Measurements from ENCODE around the gene ECD. TPM values are rescaled to one million over a fixed set of nuclear protein-coding genes. Genes with fewer than 3 reads are reported as not detected.

The ECD gene
- total RNA-seq, 4 donors from 2014 or later = 22.9 to 57.8 (median 32.9) TPM

DNA sequence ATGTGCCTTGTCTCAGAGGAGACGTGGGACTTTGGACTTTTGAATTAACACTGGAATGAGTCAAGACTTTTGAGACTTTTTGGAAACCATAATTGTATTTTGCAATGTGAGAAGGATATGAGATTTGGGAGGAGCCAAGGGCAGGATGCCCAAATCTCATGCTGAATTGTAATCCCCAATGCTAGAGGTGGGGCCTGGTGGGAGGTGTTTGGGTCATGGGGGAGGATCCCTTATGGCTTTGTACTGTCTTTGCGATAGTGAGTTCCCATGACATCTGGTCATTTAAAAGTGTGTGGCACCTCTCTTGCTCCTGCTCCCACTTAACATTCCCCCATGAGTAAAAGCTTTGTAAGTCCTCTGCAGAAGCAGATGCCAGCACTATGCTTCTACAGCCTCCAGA lies 40.1 kb upstream of the ECD start:
- Histone ChIP-seq H3K27me3 (no peaks in the 10 kb centered on the region), H3K4me3 (no peak overlapping the region), H3K9me3 (no peaks in the 10 kb centered on the region), H3K27ac (no peak overlapping the region), H3K36me3 (peaks cover 0 to 10% (median 0%) of the 10 kb centered on the region in 3 donors), H3K4me1 (no peaks in the 10 kb centered on the region)
- DNase-seq = no peak
- no peak for TF ChIP-seq POLR2A (IDR thresholded peaks at IDR 0.05)

DNA sequence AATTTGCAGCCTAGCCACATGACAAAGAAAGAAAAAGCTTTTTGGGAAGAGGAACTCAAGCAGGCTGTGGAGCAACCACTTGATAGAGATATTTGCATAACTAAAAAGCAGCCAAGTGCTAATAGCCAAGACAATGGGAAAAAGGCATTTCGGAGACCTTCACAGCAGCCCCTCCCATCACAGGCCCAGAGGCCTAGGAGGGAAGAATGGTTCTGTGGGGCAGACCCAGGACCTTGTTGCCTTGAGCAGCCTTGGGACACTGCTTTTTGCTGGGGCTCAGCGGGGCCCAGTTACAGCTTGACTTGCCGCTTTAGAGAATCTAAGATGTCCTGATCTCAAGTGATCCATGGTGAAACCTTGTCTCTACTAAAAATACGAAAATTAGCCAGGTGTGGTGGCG lies 38.6 kb upstream of the ECD start:
- Histone ChIP-seq H3K27ac (no peak overlapping the region), H3K4me3 (no peak overlapping the region), H3K9me3 (no peaks in the 10 kb centered on the region), H3K36me3 (peaks cover 0 to 10% (median 0%) of the 10 kb centered on the region in 3 donors), H3K4me1 (no peaks in the 10 kb centered on the region), H3K27me3 (no peaks in the 10 kb centered on the region)
- TF ChIP-seq, protein P1, sequence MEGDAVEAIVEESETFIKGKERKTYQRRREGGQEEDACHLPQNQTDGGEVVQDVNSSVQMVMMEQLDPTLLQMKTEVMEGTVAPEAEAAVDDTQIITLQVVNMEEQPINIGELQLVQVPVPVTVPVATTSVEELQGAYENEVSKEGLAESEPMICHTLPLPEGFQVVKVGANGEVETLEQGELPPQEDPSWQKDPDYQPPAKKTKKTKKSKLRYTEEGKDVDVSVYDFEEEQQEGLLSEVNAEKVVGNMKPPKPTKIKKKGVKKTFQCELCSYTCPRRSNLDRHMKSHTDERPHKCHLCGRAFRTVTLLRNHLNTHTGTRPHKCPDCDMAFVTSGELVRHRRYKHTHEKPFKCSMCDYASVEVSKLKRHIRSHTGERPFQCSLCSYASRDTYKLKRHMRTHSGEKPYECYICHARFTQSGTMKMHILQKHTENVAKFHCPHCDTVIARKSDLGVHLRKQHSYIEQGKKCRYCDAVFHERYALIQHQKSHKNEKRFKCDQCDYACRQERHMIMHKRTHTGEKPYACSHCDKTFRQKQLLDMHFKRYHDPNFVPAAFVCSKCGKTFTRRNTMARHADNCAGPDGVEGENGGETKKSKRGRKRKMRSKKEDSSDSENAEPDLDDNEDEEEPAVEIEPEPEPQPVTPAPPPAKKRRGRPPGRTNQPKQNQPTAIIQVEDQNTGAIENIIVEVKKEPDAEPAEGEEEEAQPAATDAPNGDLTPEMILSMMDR (IDR thresholded peaks at IDR 0.05) = no peak
- TF ChIP-seq POLR2A (IDR thresholded peaks at IDR 0.05) = no peak
- no peak for DNase-seq

DNA sequence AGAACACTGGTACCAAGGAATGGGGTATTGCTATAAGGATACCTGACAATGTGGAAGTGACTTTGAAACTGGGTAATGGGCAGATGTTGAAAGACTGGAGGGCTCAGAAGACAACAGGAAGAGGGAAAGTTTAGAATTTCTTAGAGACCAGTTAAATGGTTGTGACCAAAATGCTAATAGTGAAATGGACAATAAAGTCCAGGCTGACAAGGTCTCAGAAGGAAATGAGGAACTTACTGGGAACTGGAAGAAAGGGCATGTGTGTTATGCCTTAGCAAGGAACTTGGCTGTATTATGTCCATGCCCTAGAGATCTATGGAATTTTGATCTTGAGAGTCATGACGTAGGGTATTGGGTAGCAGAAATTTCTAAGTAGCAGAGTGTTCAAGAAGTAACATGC lies 38.1 kb upstream of the ECD start:
- Histone ChIP-seq H3K36me3 (peaks cover 0 to 10% (median 0%) of the 10 kb centered on the region in 3 donors), H3K27ac (no peak overlapping the region), H3K27me3 (no peaks in the 10 kb centered on the region), H3K4me3 (no peak overlapping the region), H3K4me1 (no peaks in the 10 kb centered on the region), H3K9me3 (no peaks in the 10 kb centered on the region)
- TF ChIP-seq, protein P1 (IDR thresholded peaks at IDR 0.05) = no peak
- no peak for TF ChIP-seq POLR2A (IDR thresholded peaks at IDR 0.05)
- DNase-seq = no peak

DNA sequence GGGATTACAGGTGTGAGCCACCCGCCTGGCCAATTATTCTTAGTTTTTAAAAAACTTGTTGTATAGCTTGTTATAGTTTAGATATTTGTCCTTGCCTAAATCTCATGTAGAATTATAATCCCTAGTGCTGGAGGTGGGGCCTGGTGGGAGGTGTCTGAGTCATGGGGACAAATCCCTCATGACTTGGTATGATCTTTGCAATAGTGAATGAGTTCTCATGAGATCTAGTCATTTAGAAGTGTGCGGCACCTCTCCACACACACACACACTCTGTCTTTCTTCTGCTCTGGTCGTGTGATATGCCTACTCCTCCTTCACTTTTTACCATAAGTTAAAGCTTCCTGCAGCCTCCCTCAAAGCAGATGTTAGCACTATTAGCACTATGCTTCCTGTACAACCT lies 37.3 kb upstream of the ECD start:
- Histone ChIP-seq H3K4me1 (no peaks in the 10 kb centered on the region), H3K27ac (no peak overlapping the region), H3K27me3 (no peaks in the 10 kb centered on the region), H3K9me3 (no peaks in the 10 kb centered on the region), H3K36me3 (peaks cover 0 to 11% (median 0%) of the 10 kb centered on the region in 3 donors), H3K4me3 (no peak overlapping the region)
- DNase-seq = no peak
- TF ChIP-seq, protein P1 (IDR thresholded peaks at IDR 0.05) = no peak
- TF ChIP-seq POLR2A (IDR thresholded peaks at IDR 0.05) = no peak

DNA sequence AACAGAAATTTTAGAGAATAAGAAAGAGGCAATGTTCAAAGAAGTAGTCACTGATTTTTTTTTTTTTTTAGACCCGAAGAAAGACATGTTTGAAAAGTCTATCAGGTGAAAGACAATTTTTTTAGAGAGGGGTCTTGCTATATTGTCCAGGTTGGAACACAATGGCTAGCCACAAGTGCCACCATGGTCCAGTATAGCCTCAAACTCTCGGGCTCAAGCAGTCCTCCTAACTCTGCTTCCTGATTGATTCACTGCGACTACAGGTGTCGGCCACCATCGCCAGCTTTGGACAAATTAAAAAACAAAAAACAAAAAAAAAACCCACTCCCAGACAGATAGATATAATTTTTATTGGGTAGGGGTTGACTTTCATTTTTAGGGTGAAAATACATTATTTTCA lies 22.4 kb upstream of the ECD start:
- Histone ChIP-seq H3K9me3 (no peaks in the 10 kb centered on the region), H3K27me3 (no peaks in the 10 kb centered on the region), H3K4me3 (no peak overlapping the region), H3K4me1 (no peaks in the 10 kb centered on the region), H3K27ac (no peak overlapping the region), H3K36me3 (peaks cover 0 to 26% (median 0%) of the 10 kb centered on the region in 3 donors)
- TF ChIP-seq POLR2A (IDR thresholded peaks at IDR 0.05) = no peak
- TF ChIP-seq, protein P1 (IDR thresholded peaks at IDR 0.05) = no peak
- no peak for DNase-seq

DNA sequence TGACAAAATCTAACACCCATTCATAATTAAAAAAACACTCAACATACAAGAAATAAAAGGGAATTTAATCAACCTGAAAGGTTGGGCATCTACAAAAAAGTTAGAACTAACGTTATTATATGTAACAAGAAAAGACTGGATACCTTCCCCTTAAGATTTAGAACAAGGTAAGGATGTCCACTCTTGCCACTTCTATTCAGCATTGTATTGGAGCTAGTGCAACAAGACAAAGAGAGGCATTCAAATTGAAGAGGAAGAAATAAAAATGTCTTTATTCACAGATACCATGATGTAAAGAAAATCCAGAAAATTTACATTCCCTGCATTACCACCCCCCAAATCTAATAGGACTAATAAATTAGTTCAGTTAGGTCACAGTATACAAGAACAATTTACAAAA lies 18.5 kb upstream of the ECD start:
- DNase-seq = no peak
- Histone ChIP-seq H3K27me3 (no peaks in the 10 kb centered on the region), H3K36me3 (peaks cover 0 to 22% (median 0%) of the 10 kb centered on the region in 3 donors), H3K4me1 (no peaks in the 10 kb centered on the region), H3K27ac (no peak overlapping the region), H3K4me3 (no peak overlapping the region), H3K9me3 (no peaks in the 10 kb centered on the region)
- no peak for TF ChIP-seq POLR2A (IDR thresholded peaks at IDR 0.05)
- TF ChIP-seq, protein P1 (IDR thresholded peaks at IDR 0.05) = no peak
